H1 (cell line): Measurements from ENCODE around the gene ANXA9. TPM values are rescaled to one million over a fixed set of nuclear protein-coding genes. Genes with fewer than 3 reads are reported as not detected.

ENCODE experiments used
- CTCF ChIA-PET: fragments of 300-600 bp; sonication (Branson Sonifier 250); formaldehyde crosslinking; loops from one replicate; lab custom pipeline; 2021; ENCODE audit not compliant: partially characterized antibody; lab: Charles Lee
- POLR2A ChIA-PET: fragments of 300-600 bp; sonication (Branson Sonifier 250); formaldehyde crosslinking; loops from one replicate; lab custom pipeline; 2021; ENCODE audit warnings: inconsistent platforms; ENCODE audit not compliant: partially characterized antibody; lab: Charles Lee
- DNase-seq, 2 experiments: peaks; one replicate each; pipeline versions ENCODE4 v3.0.0 to v3.0.0-alpha.2; 2010 to 2022; ENCODE audit warnings: low spot score in 2 of 2, low read depth in 1 of 2, mixed read lengths in 1 of 2
- FAIRE-seq: peaks from 2 replicates; lab custom pipeline; 2011; peaks lifted over from hg19 to GRCh38; lab: Jason Lieb, UNC
- H2AFZ ChIP-seq: 2 replicates; pipeline ENCODE4 v1.8.1; 2012; ENCODE audit warnings: low read length, inconsistent platforms
- H2AK5ac ChIP-seq: 2 replicates; pipeline ENCODE4 v1.6.1; 2013; ENCODE audit warnings: low read depth, low read length
- H2BK120ac ChIP-seq: replicated peaks from 2 replicates; pipeline ENCODE3; 2013; ENCODE audit warnings: low read depth, low read length, inconsistent platforms
- H2BK12ac ChIP-seq: 2 replicates; pipeline ENCODE4 v1.6.1; 2013; ENCODE audit warnings: low read depth, low read length
- H2BK15ac ChIP-seq: 2 replicates; pipeline ENCODE4 v1.6.1; 2013; ENCODE audit warnings: low read length
- H2BK20ac ChIP-seq: 2 replicates; pipeline ENCODE4 v1.6.1; 2013; ENCODE audit warnings: low read length
- H2BK5ac ChIP-seq: 2 replicates; pipeline ENCODE4 v1.6.1; 2013; ENCODE audit warnings: low read depth, low read length
- H3K14ac ChIP-seq: 2 replicates; pipeline ENCODE4 v1.6.1; 2013; ENCODE audit warnings: inconsistent platforms; ENCODE audit not compliant: insufficient read length
- H3K18ac ChIP-seq: 2 replicates; pipeline ENCODE4 v1.6.1; 2013; ENCODE audit warnings: low read length; ENCODE audit errors: extremely low read depth
- H3K23ac ChIP-seq: 2 replicates; pipeline ENCODE4 v1.6.1; 2013; ENCODE audit warnings: inconsistent platforms; ENCODE audit not compliant: insufficient read length
- H3K23me2 ChIP-seq: 2 replicates; pipeline ENCODE4 v1.6.1; 2013; ENCODE audit warnings: low read depth, low read length
- H3K27ac ChIP-seq: 2 replicates; pipeline ENCODE4 v1.6.1; 2011; ENCODE audit warnings: low read depth, low read length, inconsistent platforms
- H3K27me3 ChIP-seq, 4 experiments: replicated peaks in 1 of 4; 1 replicate in 1 of 4; 2 replicates in 3 of 4; pipeline versions ENCODE4 v1.6.1 to v1.8.1; 2011 to 2013; ENCODE audit warnings: low read length in 3 of 4, mild to moderate bottlenecking in 3 of 4, inconsistent platforms in 2 of 4, mixed read lengths in 2 of 4, moderate library complexity in 1 of 4; ENCODE audit not compliant: control insufficient read depth in 3 of 4, insufficient read depth in 3 of 4; ENCODE audit errors: extremely low read depth in 1 of 4
- H3K36me3 ChIP-seq, 4 experiments: 2 replicates each; pipeline versions ENCODE4 v1.6.1 to v1.8.1; 2011 to 2013; ENCODE audit warnings: mild to moderate bottlenecking in 4 of 4, low read length in 3 of 4, moderate library complexity in 2 of 4, control low read depth in 1 of 4, inconsistent platforms in 1 of 4; ENCODE audit not compliant: insufficient read depth in 4 of 4, control insufficient read depth in 2 of 4
- H3K4ac ChIP-seq: replicated peaks from 2 replicates; pipeline ENCODE3; 2013; ENCODE audit warnings: low read length, low read depth, mixed read lengths, inconsistent platforms; ENCODE audit not compliant: insufficient read length
- H3K4me1 ChIP-seq, 4 experiments: replicated peaks in 1 of 4; 1 replicate in 1 of 4; 2 replicates in 3 of 4; pipeline versions ENCODE4 v1.6.1 to v1.8.1; 2011 to 2013; ENCODE audit warnings: low read length in 3 of 4, inconsistent platforms in 2 of 4, mixed read lengths in 1 of 4; ENCODE audit not compliant: insufficient read depth in 4 of 4, control insufficient read depth in 3 of 4
- H3K4me2 ChIP-seq, 2 experiments: 2 replicates each; pipeline versions ENCODE4 v1.6.1 to v1.8.1; 2011 to 2013; ENCODE audit warnings: low read depth in 2 of 2, low read length in 2 of 2, control low read depth in 1 of 2, inconsistent platforms in 1 of 2, mild to moderate bottlenecking in 1 of 2; ENCODE audit not compliant: insufficient read depth in 1 of 2
- H3K4me3 ChIP-seq, 4 experiments: fragments of 200-600, 300-600 bp in 1 of 4; sonication (generic), shearing (Covaris generic), sonication (Bioruptor Twin) in 1 of 4; 2 replicates each; pipeline versions ENCODE4 v1.5.1 to v1.8.1; 2011 to 2016; ENCODE audit warnings: low read length in 4 of 4, low read depth in 3 of 4, control low read depth in 2 of 4, inconsistent platforms in 2 of 4, mild to moderate bottlenecking in 2 of 4, mixed read lengths in 1 of 4, moderate library complexity in 1 of 4; ENCODE audit not compliant: insufficient read depth in 2 of 4; ENCODE audit errors: extremely low read depth in 1 of 4
- H3K56ac ChIP-seq: replicated peaks from 2 replicates; pipeline ENCODE3; 2013; ENCODE audit warnings: low read depth, mild to moderate bottlenecking, mixed read lengths, low read length, inconsistent platforms; ENCODE audit not compliant: insufficient read length
- H3K79me1 ChIP-seq: 2 replicates; pipeline ENCODE4 v1.6.1; 2013; ENCODE audit warnings: low read depth, low read length, control low read depth
- H3K79me2 ChIP-seq, 2 experiments: 2 replicates each; pipeline versions ENCODE4 v1.6.1 to v1.8.1; 2012 to 2013; ENCODE audit warnings: low read length in 2 of 2, mild to moderate bottlenecking in 2 of 2, inconsistent platforms in 1 of 2; ENCODE audit not compliant: insufficient read depth in 2 of 2, control insufficient read depth in 1 of 2
- H3K9ac ChIP-seq, 4 experiments: replicated peaks in 1 of 4; 1 replicate in 1 of 4; 2 replicates in 3 of 4; pipeline versions ENCODE4 v1.6.1 to v1.8.1; 2011 to 2013; ENCODE audit warnings: low read depth in 3 of 4, low read length in 3 of 4, control low read depth in 2 of 4, mild to moderate bottlenecking in 2 of 4, moderate library complexity in 2 of 4, inconsistent platforms in 1 of 4; ENCODE audit errors: extremely low read depth in 1 of 4
- H3K9me3 ChIP-seq, 2 experiments: 2 replicates each; pipeline versions ENCODE4 v1.6.1 to v1.8.1; 2012 to 2013; ENCODE audit warnings: mild to moderate bottlenecking in 2 of 2, moderate library complexity in 2 of 2, control low read depth in 1 of 2, inconsistent platforms in 1 of 2, low read depth in 1 of 2, low read length in 1 of 2, mixed read lengths in 1 of 2; ENCODE audit not compliant: insufficient read depth in 2 of 2
- H4K20me1 ChIP-seq, 2 experiments: replicated peaks in 1 of 2; 2 replicates each; pipeline versions ENCODE3 to v1.8.1; 2011 to 2013; ENCODE audit warnings: inconsistent platforms in 2 of 2, low read length in 2 of 2, mild to moderate bottlenecking in 1 of 2; ENCODE audit not compliant: insufficient read depth in 2 of 2, control insufficient read depth in 1 of 2
- H4K5ac ChIP-seq: 2 replicates; pipeline ENCODE4 v1.6.1; 2013; ENCODE audit warnings: low read length, low read depth, mixed read lengths, inconsistent platforms; ENCODE audit not compliant: insufficient read length
- H4K8ac ChIP-seq: 2 replicates; pipeline ENCODE4 v1.8.0; 2013; ENCODE audit warnings: mild to moderate bottlenecking, moderate library complexity, low read length, inconsistent platforms; ENCODE audit not compliant: insufficient read depth; ENCODE audit errors: extremely low read depth
- H4K91ac ChIP-seq: replicated peaks from 2 replicates; pipeline ENCODE3; 2013; ENCODE audit warnings: low read length, mixed read lengths, inconsistent platforms; ENCODE audit not compliant: insufficient read length
- BACH1 ChIP-seq: IDR thresholded peaks from 2 replicates; pipeline ENCODE4 v1.6.1; 2012; ENCODE audit warnings: low read length, improper control_type of control experiment
- BRCA1 ChIP-seq: IDR thresholded peaks from 2 replicates; pipeline ENCODE4 v1.6.1; 2012; ENCODE audit warnings: low read depth, low read length, improper control_type of control experiment
- CBX5 ChIP-seq: fragments of 300-800, 300-1000 bp; sonication (generic); IDR thresholded peaks from 2 replicates; pipeline ENCODE4 v1.7.1; 2016; ENCODE audit warnings: antibody characterized with exemption, low read length, low read depth
- FOSL1 ChIP-seq: IDR thresholded peaks from 2 replicates; pipeline ENCODE4 v1.6.1; 2011; ENCODE audit warnings: mild to moderate bottlenecking, low read depth, low read length, moderate library complexity; ENCODE audit not compliant: insufficient read depth
- RBBP5 ChIP-seq: IDR thresholded peaks from 2 replicates; pipeline ENCODE4 v1.7.1; 2012; ENCODE audit warnings: low read depth, mild to moderate bottlenecking, inconsistent platforms, low read length, moderate library complexity, borderline replicate concordance
- TAF1 ChIP-seq: IDR thresholded peaks from 2 replicates; pipeline ENCODE4 v1.6.1; 2011; ENCODE audit warnings: mild to moderate bottlenecking, low read depth, low read length
- TEAD4 ChIP-seq: IDR thresholded peaks from 2 replicates; pipeline ENCODE4 v1.6.1; 2012; ENCODE audit warnings: low read depth, low read length, inconsistent platforms, mixed read lengths
- WGBS, 2 experiments: shearing (Covaris generic) in 1 of 2; methylation state at CpG; one replicate each; pipeline versions ENCODE4 v1.1.6 to v1.1.7; 2013 to 2015; ENCODE audit warnings: low lambda C conversion rate in 2 of 2, mixed read lengths in 2 of 2, inconsistent platforms in 1 of 2, low coverage in 1 of 2, missing lambda C conversion rate in 1 of 2; ENCODE audit not compliant: insufficient replicate concordance in 2 of 2, insufficient coverage in 1 of 2, insufficient read length in 1 of 2; ENCODE audit errors: extremely low coverage in 1 of 2, missing lambda C conversion rate in 1 of 2; 5-methylcytosine and 5-hydroxymethylcytosine counted together
- polyA plus RNA-seq, 7 experiments: library from polyadenylated mRNA; depleted of rRNA in 3 of 7; stranded (reverse) in 5 of 7; unstranded in 2 of 7; fragments of >200 nt in 5 of 7; fragments of 200-250 nt in 2 of 7; gene quantifications; 1 replicate in 5 of 7; 2 replicates in 1 of 7; 4 replicates in 1 of 7; pipeline versions ENCODE4 v1.2.1 to v1.2.3, GENCODE V29; 2011 to 2013; ENCODE audit warnings: missing spikeins in 2 of 7, mixed read lengths in 2 of 7
- total RNA-seq: library from RNA; stranded (reverse); fragmentation: NEBNext Ultra II Directional; extraction: Animal tissue kit (Norgen Biotek cat#: 25700); gene quantifications from 2 replicates; pipeline ENCODE4 v1.2.1, GENCODE V29; 2021

ANXA9 gene
- total and polyA plus RNA-seq, 2 of the 8 experiments (the other 6 are each of a cell fraction or from before 2014, with no cell fraction given): 1.8 to 3.5 TPM

DNA sequence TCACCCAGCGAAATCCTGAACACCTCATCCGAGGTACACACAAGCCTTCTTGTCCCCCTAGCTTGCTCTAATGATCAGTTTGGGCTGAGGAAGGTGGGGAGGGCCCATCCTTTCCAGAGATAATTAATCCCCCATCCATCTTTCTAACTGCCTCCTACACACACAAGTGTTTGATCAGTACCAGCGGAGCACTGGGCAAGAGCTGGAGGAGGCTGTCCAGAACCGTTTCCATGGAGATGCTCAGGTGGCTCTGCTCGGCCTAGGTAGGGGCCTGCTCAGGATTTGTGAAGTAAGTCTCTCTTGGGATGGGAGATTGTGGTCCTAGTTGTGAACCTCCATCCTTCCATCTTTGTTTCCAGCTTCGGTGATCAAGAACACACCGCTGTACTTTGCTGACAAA lies 5.8 kb downstream of the ANXA9 start:
- H2BK15ac ChIP-seq: no peak overlapping the region
- no peak overlapping the region for H3K27ac ChIP-seq
- WGBS, 2 experiments: 92% methylated on average over 7 of the region's 7 CpGs; no CpG with 5 or more reads in 1 of the 2 experiments
- no peak overlapping the region for H3K4me2 ChIP-seq
- no peaks in the 10 kb centered on the region; the same call in 1 of the 2 replicates for H3K23me2 ChIP-seq
- peak overlapping the region; percentile 78; the same call in 1 of the 2 replicates for H4K8ac ChIP-seq
- no peaks in the 10 kb centered on the region for H4K20me1 ChIP-seq
- POLR2A ChIA-PET: interaction anchor here (0.6 to 11.3 kb wide), 5 partner anchors 8 to 112 kb away, joined by 3 to 133 read pairs (median 4); partner anchors contain the start of gene CERS2
- no peaks in the 10 kb centered on the region for H3K36me3 ChIP-seq
- H2BK120ac ChIP-seq: no peak overlapping the region
- TF ChIP-seq RBBP5: no peak
- TF ChIP-seq BACH1: no peak
- no peak for TF ChIP-seq BRCA1
- TF ChIP-seq FOSL1: no peak
- no peak for TF ChIP-seq TAF1
- TF ChIP-seq TEAD4: no peak
- no peak for TF ChIP-seq CBX5
- TF ChIP-seq, all 59 proteins: peak for 0
- H2BK20ac ChIP-seq: no peak overlapping the region
- no peak overlapping the region for H3K4ac ChIP-seq
- no peak overlapping the region for H2BK5ac ChIP-seq
- no peak overlapping the region for H2AFZ ChIP-seq
- no peak for DNase-seq
- H3K23ac ChIP-seq: no peak overlapping the region
- H3K27me3 ChIP-seq: no peaks in the 10 kb centered on the region; a peak in 1 of 7 replicates
- H3K79me1 ChIP-seq: no peaks in the 10 kb centered on the region; the same call in 1 of the 2 replicates
- H4K5ac ChIP-seq: no peak overlapping the region
- H3K18ac ChIP-seq: no peak overlapping the region
- H3K9ac ChIP-seq: no peak overlapping the region
- no peak overlapping the region for H4K91ac ChIP-seq
- H3K4me1 ChIP-seq: peaks cover 0 to 2% (median 0%) of the 10 kb centered on the region in 4 experiments; a peak in 1 of 7 replicates
- no peak overlapping the region for H3K14ac ChIP-seq
- no peak for FAIRE-seq
- H3K4me3 ChIP-seq: no peak overlapping the region
- H2BK12ac ChIP-seq: no peak overlapping the region
- H3K56ac ChIP-seq: no peak overlapping the region
- H2AK5ac ChIP-seq: no peak overlapping the region
- H3K79me2 ChIP-seq: no peaks in the 10 kb centered on the region
- H3K9me3 ChIP-seq: no peaks in the 10 kb centered on the region
- CTCF ChIA-PET: interaction anchor here (3.3 to 14.5 kb wide), 3 partner anchors 9 to 16 kb away, joined by 20 to 183 read pairs (median 142); partner anchors contain the start of gene MINDY1
